NCI-H2196 (cell line): Measurements from ENCODE around the gene LYRM4.

Source experiments
- DNase-seq: peaks from one replicate; lab custom pipeline; 2025; ENCODE audit not compliant: unreplicated experiment; lab: John Stamatoyannopoulos, UW

The LYRM4 gene

GRCh38 chr6:5103250-5103649 is 157.5 kb downstream of the LYRM4 start:
- no peak for DNase-seq

- no peak for DNase-seq
Observed at GRCh38 chr6:5102267-5102970, 158.3 kb downstream of the LYRM4 start.

- DNase-seq, result no peak
Observed at GRCh38 chr6:5100806-5101205, 159.9 kb downstream of the LYRM4 start.

- no peak for DNase-seq
Observed at GRCh38 chr6:5099537-5099936, 161.2 kb downstream of the LYRM4 start.

- DNase-seq, result no peak
Observed at GRCh38 chr6:5098501-5099270, 162.1 kb downstream of the LYRM4 start.

GRCh38 chr6:5096482-5096881 is 164.3 kb downstream of the LYRM4 start:
- no peak for DNase-seq

- no peak for DNase-seq
Observed at GRCh38 chr6:5095236-5095635, 165.5 kb downstream of the LYRM4 start.

- no peak for DNase-seq
Observed at GRCh38 chr6:5094327-5094726, 166.4 kb downstream of the LYRM4 start.

- no peak for DNase-seq
Observed at GRCh38 chr6:5093231-5094015, 167.3 kb downstream of the LYRM4 start.

- DNase-seq, result no peak
Observed at GRCh38 chr6:5091210-5092069, 169.3 kb downstream of the LYRM4 start.

- DNase-seq, result no peak
Observed at GRCh38 chr6:5090603-5091002, 170.1 kb downstream of the LYRM4 start.

- no peak for DNase-seq
Observed at GRCh38 chr6:5089481-5090438, 171.0 kb downstream of the LYRM4 start.

GRCh38 chr6:5088780-5089179 is 172.0 kb downstream of the LYRM4 start:
- DNase-seq, result no peak

GRCh38 chr6:5087389-5087788 is 173.4 kb downstream of the LYRM4 start:
- DNase-seq, result no peak

GRCh38 chr6:5086294-5086890 is 174.4 kb downstream of the LYRM4 start:
- DNase-seq, result no peak

- no peak for DNase-seq
Observed at GRCh38 chr6:5085648-5086293, 175.0 kb downstream of the LYRM4 start.

GRCh38 chr6:5084781-5085647 is 175.7 kb downstream of the LYRM4 start, which contains the start of gene PPP1R3G:
Gene PPP1R3G, plus strand, starts transcription at chr6:5085341. Its CDS starts 145 bp downstream, at chr6:5085486.
- peak; percentile 12 for DNase-seq

- no peak for DNase-seq
Observed at GRCh38 chr6:5084360-5084780, 176.4 kb downstream of the LYRM4 start.
